ENCODE results near the gene TDRD7. TPM values are rescaled to one million over a fixed set of nuclear protein-coding genes. Genes with fewer than 3 reads are reported as not detected.

The TDRD7 gene
- total RNA-seq, 1 experiment from 2014 or later, result 2.8 TPM

GRCh38 chr9:97362777-97363545 is 48.9 kb upstream of the TDRD7 start:
- DNase-seq (ENCODE audit: low spot score) (no peak), ATAC-seq (no peak)
- Mint-ChIP-seq H3K4me3 (no peak overlapping the region), H3K27me3 (ENCODE audit: low read depth) (no peaks in the 10 kb centered on the region), H3K4me1 (peaks cover 19% of the 10 kb centered on the region), H3K27ac (no peak overlapping the region), H3K36me3 (peaks cover 6% of the 10 kb centered on the region; the same call in 1 of the 2 replicates), H3K9me3 (peaks cover 7% of the 10 kb centered on the region; the same call in 1 of the 2 replicates)
- POLR2A ChIA-PET, result no interaction called here
- TF ChIP-seq MYBL2 (CRISPR knock-in tag; IDR thresholded peaks at IDR 0.05), result no peak
- peak; percentile 73 for TF ChIP-seq ZNF423 (CRISPR knock-in tag; IDR thresholded peaks at IDR 0.05)
- CTCF ChIA-PET, result interaction anchor here (1.1 to 1.9 kb wide), 3 partner anchors 24 to 506 kb away, joined by 3 to 6 read pairs (median 5); no protein-coding TSS in a partner anchor

DNA sequence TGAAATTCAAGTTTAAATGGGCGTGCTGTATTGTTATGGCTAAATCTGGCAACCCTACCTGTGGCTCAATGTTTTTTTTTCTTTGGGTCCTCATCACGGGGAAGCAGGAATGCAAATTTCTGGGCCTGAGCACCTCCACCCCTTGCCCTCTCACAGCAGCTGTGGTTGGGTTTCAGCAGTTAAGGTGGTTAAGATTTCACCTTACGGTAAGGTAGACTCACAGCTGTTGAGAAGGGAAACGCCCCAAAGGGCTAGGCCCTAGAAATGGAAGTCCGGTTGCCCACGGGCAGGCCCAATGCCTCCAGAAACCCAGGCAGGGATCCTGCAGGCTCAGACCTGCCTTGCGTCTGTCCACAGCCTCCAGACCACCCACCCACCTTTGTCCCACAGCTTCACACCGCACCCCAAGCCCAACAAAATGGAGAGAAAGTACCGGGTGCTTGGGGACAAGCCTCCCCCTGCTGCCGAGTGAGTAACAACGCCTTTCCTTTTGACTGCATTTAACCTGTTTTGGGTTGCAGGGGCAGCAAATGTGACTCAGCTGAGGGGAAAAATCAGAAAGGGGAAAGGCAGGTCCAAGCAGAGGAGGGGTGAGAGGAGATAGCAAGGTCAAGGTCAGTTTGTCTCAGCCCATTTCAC is 48.1 kb upstream of the TDRD7 start:
- peaks cover 9% of the 10 kb centered on the region for H3K36me3 Mint-ChIP-seq
- H3K27ac Mint-ChIP-seq, result peak overlapping the region; percentile 91
- H3K27me3 Mint-ChIP-seq (ENCODE audit: low read depth), result no peaks in the 10 kb centered on the region
- no peak for DNase-seq (ENCODE audit: low spot score)
- peaks cover 19% of the 10 kb centered on the region for H3K4me1 Mint-ChIP-seq
- POLR2A ChIA-PET, result no interaction called here
- no peak overlapping the region for H3K4me3 Mint-ChIP-seq
- CTCF ChIA-PET, result interaction anchor here (1.1 to 1.9 kb wide), 3 partner anchors 24 to 507 kb away, joined by 3 to 6 read pairs (median 5); no protein-coding TSS in a partner anchor
- peak; percentile 48 for ATAC-seq
- peaks cover 15% of the 10 kb centered on the region for H3K9me3 Mint-ChIP-seq
- TF ChIP-seq TEAD4 (CRISPR knock-in tag; IDR thresholded peaks at IDR 0.05) (no peak), ZNF317 (CRISPR knock-in tag; IDR thresholded peaks at IDR 0.05; ENCODE audit: borderline replicate concordance, low read depth) (no peak), FOXK1 (CRISPR knock-in tag; IDR thresholded peaks at IDR 0.05) (no peak), ETV6 (CRISPR knock-in tag; IDR thresholded peaks at IDR 0.05) (no peak), SMAD3 (CRISPR knock-in tag; IDR thresholded peaks at IDR 0.05; ENCODE audit: borderline replicate concordance) (no peak), ZNF281 (CRISPR knock-in tag; IDR thresholded peaks at IDR 0.05) (no peak), HMGA2 (CRISPR knock-in tag; IDR thresholded peaks at IDR 0.05) (no peak), ATF2 (CRISPR knock-in tag; IDR thresholded peaks at IDR 0.05; ENCODE audit: borderline replicate concordance, low read depth) (no peak), ZNF532 (CRISPR knock-in tag; IDR thresholded peaks at IDR 0.05; ENCODE audit: borderline replicate concordance) (no peak), FOXP4 (CRISPR knock-in tag; IDR thresholded peaks at IDR 0.05) (no peak), GRHL2 (CRISPR knock-in tag; IDR thresholded peaks at IDR 0.05; ENCODE audit: insufficient replicate concordance, severe bottlenecking) (no peak), SOX15 (CRISPR knock-in tag; IDR thresholded peaks at IDR 0.05) (no peak), NR1H2 (CRISPR knock-in tag; IDR thresholded peaks at IDR 0.05) (no peak), ZNF121 (CRISPR knock-in tag; IDR thresholded peaks at IDR 0.05) (no peak), ESRRA (CRISPR knock-in tag; IDR thresholded peaks at IDR 0.05; ENCODE audit: borderline replicate concordance) (no peak)
- TF ChIP-seq, protein P1, sequence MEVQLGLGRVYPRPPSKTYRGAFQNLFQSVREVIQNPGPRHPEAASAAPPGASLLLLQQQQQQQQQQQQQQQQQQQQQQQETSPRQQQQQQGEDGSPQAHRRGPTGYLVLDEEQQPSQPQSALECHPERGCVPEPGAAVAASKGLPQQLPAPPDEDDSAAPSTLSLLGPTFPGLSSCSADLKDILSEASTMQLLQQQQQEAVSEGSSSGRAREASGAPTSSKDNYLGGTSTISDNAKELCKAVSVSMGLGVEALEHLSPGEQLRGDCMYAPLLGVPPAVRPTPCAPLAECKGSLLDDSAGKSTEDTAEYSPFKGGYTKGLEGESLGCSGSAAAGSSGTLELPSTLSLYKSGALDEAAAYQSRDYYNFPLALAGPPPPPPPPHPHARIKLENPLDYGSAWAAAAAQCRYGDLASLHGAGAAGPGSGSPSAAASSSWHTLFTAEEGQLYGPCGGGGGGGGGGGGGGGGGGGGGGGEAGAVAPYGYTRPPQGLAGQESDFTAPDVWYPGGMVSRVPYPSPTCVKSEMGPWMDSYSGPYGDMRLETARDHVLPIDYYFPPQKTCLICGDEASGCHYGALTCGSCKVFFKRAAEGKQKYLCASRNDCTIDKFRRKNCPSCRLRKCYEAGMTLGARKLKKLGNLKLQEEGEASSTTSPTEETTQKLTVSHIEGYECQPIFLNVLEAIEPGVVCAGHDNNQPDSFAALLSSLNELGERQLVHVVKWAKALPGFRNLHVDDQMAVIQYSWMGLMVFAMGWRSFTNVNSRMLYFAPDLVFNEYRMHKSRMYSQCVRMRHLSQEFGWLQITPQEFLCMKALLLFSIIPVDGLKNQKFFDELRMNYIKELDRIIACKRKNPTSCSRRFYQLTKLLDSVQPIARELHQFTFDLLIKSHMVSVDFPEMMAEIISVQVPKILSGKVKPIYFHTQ (CRISPR knock-in tag; IDR thresholded peaks at IDR 0.05), result no peak

Data from WTC11 (cell line).